HepG2 (cell line): ENCODE data around the gene INAFM2. TPM values are rescaled to one million over a fixed set of nuclear protein-coding genes. Genes with fewer than 3 reads are reported as not detected.

ENCODE experiments used
- ARNTL ChIP-seq: sonication (generic); formaldehyde crosslinking; IDR thresholded peaks from 2 replicates; pipeline ENCODE4 v1.4.0; 2020; ENCODE audit warnings: mild to moderate bottlenecking, missing genetic modification reagents
- CCAR2 ChIP-seq: fragments of 200-400 bp; formaldehyde crosslinking; optimal IDR thresholded peaks from 2 replicates; pipeline ENCODE3; 2018; ENCODE audit warnings: low read depth, mild to moderate bottlenecking, low read length, moderate library complexity
- CCDC6 ChIP-seq: sonication (generic); formaldehyde crosslinking; IDR thresholded peaks from 2 replicates; pipeline ENCODE4 v1.8.1; 2022; ENCODE audit warnings: mild to moderate bottlenecking, missing genetic modification reagents, moderate library complexity
- GTF3A ChIP-seq: sonication (generic); formaldehyde crosslinking; conservative IDR thresholded peaks from 2 replicates; pipeline ENCODE4 v1.4.0; 2020; ENCODE audit warnings: mild to moderate bottlenecking, missing genetic modification reagents
- HMGA1 ChIP-seq: sonication (generic); formaldehyde crosslinking; conservative IDR thresholded peaks from 2 replicates; pipeline ENCODE4 v1.4.0; 2020; ENCODE audit warnings: missing genetic modification reagents
- HNRNPH1 ChIP-seq: fragments of 200-400 bp; formaldehyde crosslinking; optimal IDR thresholded peaks from 2 replicates; pipeline ENCODE3; 2017; ENCODE audit warnings: mild to moderate bottlenecking, low read depth, low read length
- PAF1 ChIP-seq: IDR thresholded peaks from 2 replicates; pipeline ENCODE4 v1.6.1; 2016; ENCODE audit warnings: missing genetic modification reagents, missing compliant biosample characterization
- SIX1 ChIP-seq: sonication (generic); formaldehyde crosslinking; IDR thresholded peaks from 2 replicates; pipeline ENCODE4 v1.4.0; 2020; ENCODE audit warnings: missing genetic modification reagents, borderline replicate concordance
- TCF7L2 ChIP-seq: IDR thresholded peaks from 2 replicates; pipeline ENCODE4 v1.6.1; 2011; ENCODE audit warnings: mild to moderate bottlenecking, low read depth, low read length, moderate library complexity
- ZNF430 ChIP-seq: sonication (generic); formaldehyde crosslinking; IDR thresholded peaks from 2 replicates; pipeline ENCODE4 v1.9.0; 2021; ENCODE audit warnings: mild to moderate bottlenecking, missing genetic modification reagents
- ZNF629 ChIP-seq: sonication (generic); formaldehyde crosslinking; conservative IDR thresholded peaks from 2 replicates; pipeline ENCODE4 v1.5.0; 2020; ENCODE audit warnings: missing genetic modification reagents
- ZNF674 ChIP-seq: sonication (generic); formaldehyde crosslinking; IDR thresholded peaks from 2 replicates; pipeline ENCODE4 v1.5.0; 2020; ENCODE audit warnings: low read depth, mild to moderate bottlenecking, missing genetic modification reagents
- polyA plus RNA-seq, 8 experiments: library from polyadenylated mRNA; depleted of rRNA in 3 of 8; stranded (reverse) in 7 of 8; unstranded in 1 of 8; fragments of >200 nt; fragmentation: Illumina TruSeq in 4 of 8; extraction: Trizol in 4 of 8; gene quantifications; 2 replicates each; pipeline versions ENCODE4 v1.2.1 to v1.2.3, GENCODE V29; 2011 to 2016; ENCODE audit warnings: low read depth in 4 of 8, missing spikeins in 1 of 8, mixed read lengths in 1 of 8; ENCODE audit not compliant: insufficient read depth in 1 of 8
- total RNA-seq, 5 experiments: library from RNA; depleted of rRNA; stranded (reverse); fragments of >200 nt; fragmentation: Illumina TruSeq; extraction: Trizol; gene quantifications; 2 replicates each; pipeline ENCODE4 v1.2.3, GENCODE V29; 2016; ENCODE audit warnings: low read depth in 1 of 5
- TF ChIP-seq, protein P1 (sequence below): sonication (generic); formaldehyde crosslinking; IDR thresholded peaks from 2 replicates; pipeline ENCODE4 v1.8.1; 2023; ENCODE audit warnings: mild to moderate bottlenecking, moderate library complexity, missing genetic modification reagents
- TF ChIP-seq, protein P2 (sequence below): sonication (generic); formaldehyde crosslinking; IDR thresholded peaks from 2 replicates; pipeline ENCODE4 v1.5.0; 2020; ENCODE audit warnings: mild to moderate bottlenecking, missing genetic modification reagents
- TF ChIP-seq, protein P3 (sequence below): sonication (generic); formaldehyde crosslinking; IDR thresholded peaks from 2 replicates; pipeline ENCODE4 v1.4.0; 2020; ENCODE audit warnings: mild to moderate bottlenecking, missing genetic modification reagents

INAFM2 gene
- total and polyA plus RNA-seq, 2 of the 13 experiments (the other 11 are each of a cell fraction or from before 2014, with no cell fraction given) = 5.5 to 6.5 TPM

DNA sequence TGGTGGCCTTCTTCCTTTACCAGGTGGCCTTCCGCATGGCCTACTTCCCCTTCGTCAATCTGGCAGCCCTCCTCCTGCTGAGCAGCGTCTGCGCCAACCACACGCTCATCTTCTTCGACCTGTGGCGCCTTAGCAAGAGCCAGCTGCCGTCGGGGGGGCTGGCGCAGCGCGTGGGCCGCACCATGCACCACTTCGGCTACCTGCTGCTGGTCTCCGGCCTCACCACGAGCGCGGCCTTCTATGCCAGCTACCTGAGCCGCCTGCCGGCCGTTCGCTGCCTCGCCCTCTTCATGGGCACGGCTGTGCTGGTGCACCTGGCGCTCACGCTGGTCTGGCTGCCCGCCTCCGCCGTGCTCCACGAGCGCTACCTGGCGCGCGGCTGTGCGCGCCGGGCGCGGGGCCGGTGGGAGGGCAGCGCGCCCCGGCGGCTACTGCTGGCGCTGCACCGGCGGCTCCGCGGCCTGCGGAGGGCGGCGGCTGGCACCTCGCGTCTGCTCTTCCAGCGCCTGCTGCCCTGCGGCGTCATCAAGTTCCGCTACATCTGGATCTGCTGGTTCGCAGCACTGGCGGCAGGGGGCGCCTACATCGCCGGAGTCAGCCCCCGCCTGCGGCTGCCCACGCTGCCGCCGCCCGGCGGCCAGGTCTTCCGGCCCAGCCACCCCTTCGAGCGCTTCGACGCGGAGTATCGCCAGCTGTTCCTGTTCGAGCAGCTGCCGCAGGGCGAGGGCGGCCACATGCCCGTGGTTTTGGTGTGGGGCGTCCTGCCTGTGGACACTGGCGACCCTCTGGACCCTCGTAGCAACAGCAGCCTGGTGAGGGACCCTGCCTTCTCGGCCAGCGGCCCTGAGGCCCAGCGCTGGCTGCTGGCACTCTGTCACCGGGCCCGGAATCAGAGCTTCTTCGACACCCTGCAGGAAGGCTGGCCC lies 44.5 kb downstream of the INAFM2 start (continued):
- TF ChIP-seq ZNF430 (CRISPR knock-in tag) (peak; percentile 93), ZNF629 (CRISPR knock-in tag) (peak; percentile 51; the same call in 1 of the 2 replicates), PAF1 (no peak), HNRNPH1 (no peak), TCF7L2 (no peak), CCDC6 (CRISPR knock-in tag) (peak; percentile 93; the same call in 1 of the 2 replicates), SIX1 (CRISPR knock-in tag) (no peak), HMGA1 (CRISPR knock-in tag) (no peak), ARNTL (CRISPR knock-in tag) (peak; percentile 60; the same call in 1 of the 2 replicates), GTF3A (CRISPR knock-in tag) (no peak), ZNF674 (CRISPR knock-in tag) (0 out of 2 replicates have a peak, but pooled peaks have one; percentile 82), CCAR2 (no peak)
- TF ChIP-seq, protein P1, sequence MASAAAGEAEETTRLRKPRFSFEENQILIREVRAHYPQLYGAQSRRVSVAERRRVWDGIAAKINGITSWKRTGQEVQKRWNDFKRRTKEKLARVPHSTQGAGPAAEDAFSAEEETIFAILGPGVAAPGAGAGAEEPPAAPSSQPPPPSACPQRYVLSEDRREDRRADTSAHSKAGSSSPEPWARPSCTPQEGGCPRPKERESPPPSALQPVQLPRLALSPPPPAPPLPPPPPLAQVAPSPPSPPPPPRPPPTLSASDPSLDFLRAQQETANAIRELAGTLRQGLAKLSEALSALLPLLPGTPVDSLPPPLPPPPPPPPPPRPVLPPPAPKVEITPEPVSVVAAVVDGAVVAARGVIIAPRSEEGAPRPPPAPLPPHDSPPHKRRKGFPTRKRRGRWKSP (CRISPR knock-in tag) = peak; percentile 86
- TF ChIP-seq, protein P2, sequence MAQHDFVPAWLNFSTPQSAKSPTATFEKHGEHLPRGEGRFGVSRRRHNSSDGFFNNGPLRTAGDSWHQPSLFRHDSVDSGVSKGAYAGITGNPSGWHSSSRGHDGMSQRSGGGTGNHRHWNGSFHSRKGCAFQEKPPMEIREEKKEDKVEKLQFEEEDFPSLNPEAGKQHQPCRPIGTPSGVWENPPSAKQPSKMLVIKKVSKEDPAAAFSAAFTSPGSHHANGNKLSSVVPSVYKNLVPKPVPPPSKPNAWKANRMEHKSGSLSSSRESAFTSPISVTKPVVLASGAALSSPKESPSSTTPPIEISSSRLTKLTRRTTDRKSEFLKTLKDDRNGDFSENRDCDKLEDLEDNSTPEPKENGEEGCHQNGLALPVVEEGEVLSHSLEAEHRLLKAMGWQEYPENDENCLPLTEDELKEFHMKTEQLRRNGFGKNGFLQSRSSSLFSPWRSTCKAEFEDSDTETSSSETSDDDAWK (CRISPR knock-in tag) = no peak
- TF ChIP-seq, protein P3, sequence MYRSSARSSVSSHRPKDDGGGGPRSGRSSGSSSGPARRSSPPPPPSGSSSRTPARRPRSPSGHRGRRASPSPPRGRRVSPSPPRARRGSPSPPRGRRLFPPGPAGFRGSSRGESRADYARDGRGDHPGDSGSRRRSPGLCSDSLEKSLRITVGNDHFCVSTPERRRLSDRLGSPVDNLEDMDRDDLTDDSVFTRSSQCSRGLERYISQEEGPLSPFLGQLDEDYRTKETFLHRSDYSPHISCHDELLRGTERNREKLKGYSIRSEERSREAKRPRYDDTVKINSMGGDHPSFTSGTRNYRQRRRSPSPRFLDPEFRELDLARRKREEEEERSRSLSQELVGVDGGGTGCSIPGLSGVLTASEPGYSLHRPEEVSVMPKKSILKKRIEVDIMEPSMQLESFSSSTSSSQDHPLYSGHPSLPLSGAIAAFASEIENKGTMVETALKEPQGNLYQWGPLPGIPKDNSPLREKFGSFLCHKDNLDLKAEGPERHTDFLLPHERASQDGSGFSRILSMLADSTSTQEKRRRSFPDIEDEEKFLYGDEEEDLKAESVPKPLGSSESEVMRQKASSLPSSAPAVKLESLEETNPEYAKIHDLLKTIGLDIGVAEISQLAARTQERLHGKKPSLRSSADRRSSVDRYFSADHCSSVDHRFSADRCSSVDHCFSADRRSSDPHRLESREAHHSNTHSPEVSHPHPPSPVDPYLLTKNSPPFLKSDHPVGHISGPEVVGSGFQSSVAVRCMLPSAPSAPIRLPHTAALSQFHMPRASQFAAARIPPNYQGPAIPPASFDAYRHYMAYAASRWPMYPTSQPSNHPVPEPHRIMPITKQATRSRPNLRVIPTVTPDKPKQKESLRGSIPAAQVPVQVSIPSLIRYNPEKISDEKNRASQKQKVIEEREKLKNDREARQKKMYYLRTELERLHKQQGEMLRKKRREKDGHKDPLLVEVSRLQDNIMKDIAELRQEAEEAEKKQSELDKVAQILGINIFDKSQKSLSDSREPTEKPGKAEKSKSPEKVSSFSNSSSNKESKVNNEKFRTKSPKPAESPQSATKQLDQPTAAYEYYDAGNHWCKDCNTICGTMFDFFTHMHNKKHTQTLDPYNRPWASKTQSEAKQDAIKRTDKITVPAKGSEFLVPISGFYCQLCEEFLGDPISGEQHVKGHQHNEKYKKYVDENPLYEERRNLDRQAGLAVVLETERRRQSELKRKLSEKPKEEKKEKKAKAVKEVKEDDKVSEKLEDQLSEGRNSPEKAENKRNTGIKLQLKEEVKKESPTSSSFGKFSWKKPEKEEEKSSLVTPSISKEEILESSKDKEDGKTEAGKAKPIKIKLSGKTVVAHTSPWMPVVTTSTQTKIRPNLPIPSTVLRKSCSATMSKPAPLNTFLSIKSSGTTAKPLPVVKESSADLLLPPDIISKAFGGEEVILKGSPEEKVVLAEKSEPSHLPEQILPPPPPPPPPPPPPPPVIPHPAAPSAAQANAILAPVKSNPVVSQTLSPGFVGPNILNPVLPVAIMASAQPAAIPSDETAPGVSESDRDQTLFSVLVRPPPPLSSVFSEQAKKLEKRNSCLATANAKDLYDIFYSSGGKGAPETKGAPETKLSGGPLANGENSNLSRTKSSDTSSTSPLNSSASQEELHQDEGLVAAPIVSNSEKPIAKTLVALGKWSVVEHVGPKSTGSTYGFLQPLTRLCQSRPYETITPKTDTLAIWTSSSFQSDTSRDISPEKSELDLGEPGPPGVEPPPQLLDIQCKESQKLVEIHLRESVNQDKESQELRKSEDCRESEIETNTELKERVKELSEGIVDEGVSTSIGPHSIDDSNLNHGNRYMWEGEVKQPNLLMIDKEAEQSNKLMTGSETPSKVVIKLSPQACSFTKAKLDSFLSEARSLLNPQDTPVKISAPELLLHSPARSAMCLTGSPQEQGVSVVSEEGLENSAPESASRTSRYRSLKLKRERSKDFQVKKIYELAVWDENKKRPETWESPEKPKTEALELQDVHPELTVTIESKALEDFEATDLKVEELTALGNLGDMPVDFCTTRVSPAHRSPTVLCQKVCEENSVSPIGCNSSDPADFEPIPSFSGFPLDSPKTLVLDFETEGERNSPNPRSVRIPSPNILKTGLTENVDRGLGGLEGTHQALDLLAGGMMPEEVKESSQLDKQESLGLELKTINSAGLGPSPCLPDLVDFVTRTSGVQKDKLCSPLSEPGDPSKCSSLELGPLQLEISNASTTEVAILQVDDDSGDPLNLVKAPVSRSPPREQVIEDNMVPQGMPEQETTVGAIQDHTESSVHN (CRISPR knock-in tag) = no peak
